IMR-90 (cell line): ENCODE results near the gene SEC22A. TPM values are rescaled to one million over a fixed set of nuclear protein-coding genes. Genes with fewer than 3 reads are reported as not detected.

Source experiments
- ATAC-seq: fragments of 200-7000 bp; cut with Tn5 transposase; 2 replicates; pipeline ENCODE4 v1.9.1; 2020; ENCODE audit warnings: low read depth, mild to moderate bottlenecking, moderate library complexity
- BruUV-seq: library from RNA; stranded (reverse); fragments of 400-500 nt; replicated peaks from 2 replicates; lab custom pipeline; 2021; lab: Mats Ljungman, UMichigan
- CTCF ChIA-PET: fragments of 300-600 bp; formaldehyde crosslinking; extraction: SDS; loops from one replicate; lab custom pipeline; 2021; ENCODE audit warnings: antibody characterized with exemption; lab: Yijun Ruan, JAX
- POLR2A ChIA-PET: fragments of 300-600 bp; sonication (Branson Sonifier 250); formaldehyde crosslinking; loops from one replicate; lab custom pipeline; 2022; ENCODE audit warnings: antibody characterized with exemption; ENCODE audit not compliant: unreplicated experiment; lab: Charles Lee
- DNase-seq: peaks from one replicate; pipeline ENCODE4 v3.0.0; 2013
- H2AFZ ChIP-seq: replicated peaks from 2 replicates; pipeline ENCODE3; 2013; ENCODE audit warnings: low read length, mild to moderate bottlenecking; ENCODE audit not compliant: poor library complexity
- H2AK5ac ChIP-seq: 2 replicates; pipeline ENCODE4 v1.6.1; 2013; ENCODE audit warnings: low read depth, low read length, inconsistent platforms
- H2AK9ac ChIP-seq: replicated peaks from 2 replicates; pipeline ENCODE3; 2013; ENCODE audit warnings: mild to moderate bottlenecking, low read depth, low read length, moderate library complexity; ENCODE audit not compliant: poor library complexity
- H2BK120ac ChIP-seq: 2 replicates; pipeline ENCODE4 v1.6.1; 2013; ENCODE audit warnings: low read depth, low read length, inconsistent platforms
- H2BK15ac ChIP-seq: 3 replicates; pipeline ENCODE4 v1.6.1; 2013; ENCODE audit warnings: low read depth, low read length, inconsistent platforms
- H2BK20ac ChIP-seq: 2 replicates; pipeline ENCODE4 v1.6.1; 2013; ENCODE audit warnings: low read depth, mild to moderate bottlenecking, inconsistent platforms, low read length, moderate library complexity
- H2BK5ac ChIP-seq: 2 replicates; pipeline ENCODE4 v1.6.1; 2013; ENCODE audit warnings: mild to moderate bottlenecking, low read depth, low read length, inconsistent platforms; ENCODE audit not compliant: poor library complexity, severe bottlenecking
- H3K14ac ChIP-seq: replicated peaks from 2 replicates; pipeline ENCODE4 v1.6.1; 2013; ENCODE audit warnings: low read depth, low read length, inconsistent platforms
- H3K18ac ChIP-seq: 2 replicates; pipeline ENCODE4 v1.6.1; 2013; ENCODE audit warnings: low read depth, low read length, control low read depth
- H3K23ac ChIP-seq: 2 replicates; pipeline ENCODE4 v1.6.1; 2013; ENCODE audit warnings: low read depth, low read length, inconsistent platforms
- H3K27ac ChIP-seq: 2 replicates; pipeline ENCODE4 v1.5.1; 2013; ENCODE audit warnings: mild to moderate bottlenecking, control low read depth, low read length; ENCODE audit not compliant: insufficient read depth
- H3K27me3 ChIP-seq: 2 replicates; pipeline ENCODE4 v1.6.1; 2013; ENCODE audit warnings: low read length; ENCODE audit not compliant: control insufficient read depth, insufficient read depth
- H3K36me3 ChIP-seq: 2 replicates; pipeline ENCODE4 v1.6.1; 2013; ENCODE audit warnings: low read length, mixed read lengths; ENCODE audit not compliant: control insufficient read depth, insufficient read depth
- H3K4ac ChIP-seq: 2 replicates; pipeline ENCODE4 v1.6.1; 2013; ENCODE audit warnings: low read depth, low read length, inconsistent platforms
- H3K4me1 ChIP-seq: 2 replicates; pipeline ENCODE4 v1.6.1; 2013; ENCODE audit warnings: low read length, mixed read lengths; ENCODE audit not compliant: control insufficient read depth, insufficient read depth
- H3K4me2 ChIP-seq: 2 replicates; pipeline ENCODE4 v1.6.1; 2013; ENCODE audit warnings: low read depth, mild to moderate bottlenecking, control low read depth, low read length, moderate library complexity
- H3K4me3 ChIP-seq: 2 replicates; pipeline ENCODE4 v1.5.1; 2013; ENCODE audit warnings: low read depth, mild to moderate bottlenecking, control low read depth, low read length, moderate library complexity; ENCODE audit not compliant: insufficient read depth
- H3K56ac ChIP-seq: 2 replicates; pipeline ENCODE4 v1.6.1; 2013; ENCODE audit warnings: low read length, inconsistent platforms; ENCODE audit not compliant: insufficient read depth; ENCODE audit errors: extremely low read depth
- H3K79me1 ChIP-seq, 2 experiments: 2 replicates each; pipeline ENCODE4 v1.6.1; 2013; ENCODE audit warnings: low read length in 2 of 2, inconsistent platforms in 1 of 2, low read depth in 1 of 2
- H3K9ac ChIP-seq: 2 replicates; pipeline ENCODE4 v1.6.1; 2013; ENCODE audit warnings: low read depth, low read length, control low read depth
- H3K9me1 ChIP-seq: 2 replicates; pipeline ENCODE4 v1.6.1; 2013; ENCODE audit warnings: low read length, inconsistent platforms; ENCODE audit not compliant: insufficient read depth
- H3K9me3 ChIP-seq: 2 replicates; pipeline ENCODE4 v1.6.1; 2013; ENCODE audit warnings: low read length; ENCODE audit not compliant: control insufficient read depth, insufficient read depth
- H4K20me1 ChIP-seq: 2 replicates; pipeline ENCODE4 v1.6.1; 2013; ENCODE audit warnings: low read length, inconsistent platforms; ENCODE audit not compliant: insufficient read depth
- H4K5ac ChIP-seq: 2 replicates; pipeline ENCODE4 v1.6.1; 2013; ENCODE audit warnings: mild to moderate bottlenecking, low read depth, low read length, control low read depth
- H4K8ac ChIP-seq, 2 experiments: 2 replicates each; pipeline ENCODE4 v1.6.1; 2013; ENCODE audit warnings: low read depth in 2 of 2, low read length in 2 of 2, control low read depth in 1 of 2, inconsistent platforms in 1 of 2
- H4K91ac ChIP-seq: 2 replicates; pipeline ENCODE4 v1.6.1; 2013; ENCODE audit warnings: low read depth, low read length, inconsistent platforms; ENCODE audit not compliant: insufficient read depth
- MAFK ChIP-seq: IDR thresholded peaks from 2 replicates; pipeline ENCODE4 v1.6.1; 2012; ENCODE audit warnings: low read depth, low read length, improper control_type of control experiment
- SMC3 ChIP-seq: fragments of 150-350 bp; IDR thresholded peaks from 2 replicates; pipeline ENCODE4 v1.6.1; 2016; ENCODE audit warnings: low read depth, mild to moderate bottlenecking, antibody characterized with exemption, low read length, moderate library complexity
- WGBS, 2 experiments: methylation state at CpG; one replicate each; pipeline versions ENCODE4 v1.1.5 to v1.1.7; 2013; ENCODE audit warnings: missing lambda C conversion rate in 2 of 2; ENCODE audit not compliant: insufficient read length in 1 of 2; ENCODE audit errors: extremely low coverage in 2 of 2; 5-methylcytosine and 5-hydroxymethylcytosine counted together
- dilution Hi-C: fragments of 300-500 bp; cut with HindIII; formaldehyde crosslinking; loops from one replicate; pipeline ENCODE4 v1.14.3; 2018; ENCODE audit warnings: low sequenced_read_pairs; ENCODE audit not compliant: unreplicated experiment
- in situ Hi-C: fragments of 300-500 bp; cut with MboI; formaldehyde crosslinking; loops from 3 replicates; pipeline ENCODE4 v1.14.3; 2019; ENCODE audit warnings: low sequenced_read_pairs, inconsistent platforms, mixed read lengths
- intact Hi-C: fragments of 100-400 bp; cut with micrococcal nuclease; formaldehyde crosslinking; loops from 2 replicates; pipeline ENCODE4 v1.10.0; 2022
- polyA plus RNA-seq, 3 experiments: library from polyadenylated mRNA; depleted of rRNA; stranded (reverse); fragments of >200 nt; gene quantifications; 2 replicates each; pipeline ENCODE4 v1.2.3, GENCODE V29; 2012; ENCODE audit warnings: low replicate concordance in 1 of 3
- total RNA-seq: library from RNA; depleted of rRNA; stranded (reverse); fragments of >200 nt; gene quantifications from 2 replicates; pipeline ENCODE4 v1.2.3, GENCODE V29; 2012

SEC22A gene
- total and polyA plus RNA-seq, 2 of the 4 experiments (the other 2 are of a cell fraction) = 17.5 to 36.0 TPM

GRCh38 chr3:123186695-123187094 lies 15.0 kb upstream of the SEC22A start:
- ChIA-PET POLR2A (no interaction called here), CTCF (interaction anchor here (0.7 to 1.3 kb wide), 2 partner anchors 8 to 13 kb away, joined by 3 to 6 read pairs; no protein-coding TSS in a partner anchor)
- no peak overlapping the region for H2AFZ ChIP-seq
- H3K4me3 ChIP-seq = no peak overlapping the region
- no peak overlapping the region for H3K14ac ChIP-seq
- no peak overlapping the region for H4K5ac ChIP-seq
- no peak overlapping the region for H2BK120ac ChIP-seq
- H3K23ac ChIP-seq = no peak overlapping the region
- no CpG with 5 or more reads among the region's 2 CpGs for WGBS, 2 experiments
- H3K56ac ChIP-seq = no peak overlapping the region
- no peak overlapping the region for H4K8ac ChIP-seq
- H3K27me3 ChIP-seq = no peaks in the 10 kb centered on the region
- no peaks in the 10 kb centered on the region for H4K20me1 ChIP-seq
- ATAC-seq (no peak), DNase-seq (no peak)
- no TSS peak for BruUV-seq
- H3K36me3 ChIP-seq = no peaks in the 10 kb centered on the region
- H2BK5ac ChIP-seq = no peak overlapping the region
- intact Hi-C loops = no loop called here
- no peak overlapping the region for H3K18ac ChIP-seq
- H3K79me1 ChIP-seq = no peaks in the 10 kb centered on the region
- dilution Hi-C loops = no loop called here
- H3K4ac ChIP-seq = no peak overlapping the region
- H2BK15ac ChIP-seq = no peak overlapping the region
- H4K91ac ChIP-seq = no peak overlapping the region
- H3K9me3 ChIP-seq = no peaks in the 10 kb centered on the region
- H2AK9ac ChIP-seq = no peak overlapping the region
- no peak overlapping the region for H3K9ac ChIP-seq
- H3K4me2 ChIP-seq = no peak overlapping the region
- no peaks in the 10 kb centered on the region for H3K9me1 ChIP-seq
- no peak overlapping the region for H3K27ac ChIP-seq
- no peak for TF ChIP-seq SMC3
- TF ChIP-seq MAFK = peak; percentile 78
- in situ Hi-C loops = no loop called here
- H2AK5ac ChIP-seq = no peak overlapping the region
- H3K4me1 ChIP-seq = no peaks in the 10 kb centered on the region
- no peak overlapping the region for H2BK20ac ChIP-seq
